Activated T-cell treated with anti-CD3 and anti-CD28 coated beads for 1 hour (primary cell): ENCODE data around the gene FNDC3B.

Experiments used
- DNase-seq: peaks from one replicate; pipeline ENCODE4 v3.0.0-alpha.2; 2020; ENCODE audit warnings: low read depth

The FNDC3B gene

GRCh38 chr3:172096881-172097420, 57.6 kb downstream of the FNDC3B start:
- no peak for DNase-seq

GRCh38 chr3:172097585-172097984, 58.2 kb downstream of the FNDC3B start:
- DNase-seq = no peak

- no peak for DNase-seq
Observed at GRCh38 chr3:172098698-172099494, 59.5 kb downstream of the FNDC3B start.

DNA sequence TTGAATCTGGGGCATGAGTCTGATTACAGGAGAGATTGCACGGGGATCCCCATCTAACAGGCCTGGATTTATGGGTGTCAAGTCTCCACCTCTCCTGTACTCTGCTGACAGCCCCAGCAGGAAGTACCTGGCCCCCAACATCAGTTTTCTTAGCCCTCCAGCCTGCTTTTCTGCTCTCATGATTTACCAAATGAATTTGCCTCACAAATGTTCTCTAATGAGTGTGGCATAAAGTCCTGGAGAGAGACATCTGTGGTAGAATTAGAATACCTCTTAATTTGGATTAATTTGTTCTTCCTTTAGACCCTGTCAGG, 60.1 kb downstream of the FNDC3B start:
- no peak for DNase-seq

DNA sequence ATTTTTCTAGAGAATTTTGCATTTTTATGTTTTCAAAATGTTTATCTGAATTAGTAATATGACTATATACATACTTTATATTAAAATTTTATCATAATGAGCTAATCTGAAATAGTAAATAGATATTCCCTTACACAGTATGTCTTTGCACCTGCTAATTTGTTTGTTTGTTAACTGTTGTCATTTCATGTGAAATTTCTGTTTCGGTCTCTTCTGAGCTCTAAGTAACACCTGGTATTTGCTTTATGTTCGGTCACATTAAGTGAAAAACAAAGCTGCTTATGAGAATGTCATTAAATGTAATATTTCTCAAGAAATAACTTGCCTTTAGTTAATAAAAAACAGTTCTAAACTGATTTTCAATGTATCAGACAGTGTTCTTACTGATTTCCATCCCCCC, 61.1 kb downstream of the FNDC3B start:
- DNase-seq = no peak

- no peak for DNase-seq
Observed at GRCh38 chr3:172101107-172101506, 61.7 kb downstream of the FNDC3B start.

- DNase-seq = peak; percentile 28
Observed at GRCh38 chr3:172102123-172102882, 62.9 kb downstream of the FNDC3B start.

DNA sequence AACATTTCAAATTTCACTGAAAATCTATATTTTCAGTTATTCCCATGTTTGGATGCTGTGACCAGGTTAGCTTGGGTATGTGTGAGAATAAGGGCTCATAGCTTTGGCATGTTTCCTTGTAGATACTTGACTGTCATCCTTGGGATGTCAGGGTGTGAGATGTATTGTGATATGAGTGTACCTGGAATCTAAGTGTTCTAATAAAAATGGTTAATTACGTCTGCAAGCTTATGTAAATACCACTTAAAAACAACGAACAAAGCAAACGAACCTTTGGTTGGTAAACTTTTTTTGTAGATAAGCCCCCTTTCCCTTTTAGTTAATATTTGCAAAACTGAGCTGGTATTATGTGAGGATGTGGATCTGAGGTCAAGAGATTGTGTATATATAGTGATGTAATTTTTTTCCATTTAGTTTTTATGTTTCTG, 63.5 kb downstream of the FNDC3B start:
- no peak for DNase-seq

GRCh38 chr3:172103724-172104123, 64.3 kb downstream of the FNDC3B start:
- DNase-seq = no peak

- DNase-seq = no peak
Observed at GRCh38 chr3:172104471-172105072, 65.2 kb downstream of the FNDC3B start.

DNA sequence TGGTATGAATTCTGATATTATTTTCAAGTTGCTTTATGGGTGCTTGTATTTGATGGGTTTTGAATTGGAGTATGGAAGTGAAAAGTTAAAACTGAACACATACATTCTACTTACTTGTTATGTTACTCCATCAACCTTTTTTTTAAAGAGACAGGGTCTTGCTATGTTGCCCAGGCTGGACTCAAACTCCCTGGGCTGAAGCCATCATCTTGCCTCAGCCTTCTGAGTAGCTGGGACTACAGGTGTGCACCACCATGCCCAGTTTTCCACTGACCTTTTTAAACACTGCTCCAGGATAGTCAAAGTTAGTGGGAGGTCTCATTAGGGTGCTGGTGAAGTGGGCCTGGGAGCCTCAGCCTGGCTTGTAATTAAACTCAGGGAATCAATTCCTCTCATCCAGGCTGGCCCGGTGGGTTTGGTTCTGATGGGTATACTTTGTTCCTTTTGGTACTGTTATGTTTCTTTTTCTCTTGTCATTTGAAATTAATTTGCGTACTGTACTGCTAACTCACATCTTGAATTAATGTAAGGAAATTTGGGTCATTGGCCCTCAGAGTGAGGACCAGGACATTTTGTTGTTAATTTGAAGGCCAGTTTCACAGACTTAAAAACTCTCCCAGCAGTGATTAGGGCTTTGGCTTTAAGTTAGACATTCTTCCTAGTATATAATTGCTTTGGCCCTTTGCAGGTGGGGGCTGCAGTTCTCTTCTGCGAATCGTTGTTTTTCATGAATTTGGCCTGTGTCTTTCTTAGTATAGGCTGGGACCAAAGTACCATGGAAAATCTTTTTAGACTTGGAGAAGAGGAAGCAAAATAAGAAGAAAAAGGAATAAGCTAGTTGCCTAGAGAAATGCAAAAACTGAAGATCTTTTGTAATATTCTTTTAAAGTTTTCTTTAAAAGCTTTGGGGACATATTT, 66.9 kb downstream of the FNDC3B start:
- no peak for DNase-seq

DNA sequence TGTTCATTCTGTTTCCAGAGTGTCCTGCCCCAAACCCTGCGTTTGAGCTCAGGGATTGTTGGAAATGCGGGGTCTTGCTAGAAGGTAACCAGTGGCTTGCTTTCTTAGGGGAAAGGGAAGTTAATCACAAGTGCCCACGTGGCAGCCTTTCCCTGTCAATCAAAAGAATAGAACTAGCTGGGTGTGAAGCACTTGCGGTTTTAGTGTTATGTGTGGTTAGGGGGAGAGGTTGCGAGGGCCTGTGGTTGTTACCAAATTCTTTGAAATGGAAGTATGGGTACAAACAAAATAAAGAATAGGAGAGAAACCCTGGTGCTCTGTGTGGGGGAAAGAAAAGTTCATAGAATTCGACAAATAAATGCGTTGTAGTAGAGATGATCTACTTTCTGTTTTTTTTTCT, 67.6 kb downstream of the FNDC3B start:
- DNase-seq = peak; percentile 31

GRCh38 chr3:172107403-172107802, 68.0 kb downstream of the FNDC3B start:
- no peak for DNase-seq

GRCh38 chr3:172110127-172110779, 70.9 kb downstream of the FNDC3B start:
- DNase-seq = no peak

DNA sequence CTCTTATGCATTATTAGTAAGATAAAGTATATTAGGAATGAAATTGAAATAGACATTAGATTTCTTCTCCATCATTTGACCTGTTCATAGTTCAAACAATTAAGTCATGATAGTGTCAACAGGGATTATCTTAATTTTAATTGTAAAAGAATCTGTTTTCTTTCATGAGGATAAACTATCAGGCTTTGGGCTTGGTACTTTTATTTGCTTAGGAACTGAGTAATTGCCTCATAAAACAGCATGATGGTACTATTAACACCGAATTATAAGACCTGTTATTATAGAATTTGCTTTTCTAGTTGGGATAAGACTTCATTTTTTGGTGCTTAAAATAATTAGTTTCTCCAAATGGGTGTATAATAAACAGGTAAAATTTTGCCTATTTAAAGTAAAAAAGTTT, 71.8 kb downstream of the FNDC3B start:
- no peak for DNase-seq

- DNase-seq = no peak
Observed at GRCh38 chr3:172112078-172112733, 72.8 kb downstream of the FNDC3B start.

GRCh38 chr3:172112734-172113120, 73.3 kb downstream of the FNDC3B start:
- no peak for DNase-seq

GRCh38 chr3:172113710-172114109, 74.3 kb downstream of the FNDC3B start:
- no peak for DNase-seq

- no peak for DNase-seq
Observed at GRCh38 chr3:172115059-172115458, 75.7 kb downstream of the FNDC3B start.

- no peak for DNase-seq
Observed at GRCh38 chr3:172115787-172116186, 76.4 kb downstream of the FNDC3B start.

GRCh38 chr3:172118019-172118418, 78.6 kb downstream of the FNDC3B start:
- DNase-seq = no peak
